Colon (tissue), 2 donors: ENCODE results near the gene PDE8B.

ENCODE experiments used
- FAIRE-seq: peaks from 2 replicates; lab custom pipeline; 2012; peaks lifted over from hg19 to GRCh38; lab: Jason Lieb, UNC
- donor health status: control.
- donor health status: control.

The PDE8B gene

GRCh38 chr5:77192441-77193050, 17.9 kb upstream of the PDE8B start:
- no peak for FAIRE-seq

DNA sequence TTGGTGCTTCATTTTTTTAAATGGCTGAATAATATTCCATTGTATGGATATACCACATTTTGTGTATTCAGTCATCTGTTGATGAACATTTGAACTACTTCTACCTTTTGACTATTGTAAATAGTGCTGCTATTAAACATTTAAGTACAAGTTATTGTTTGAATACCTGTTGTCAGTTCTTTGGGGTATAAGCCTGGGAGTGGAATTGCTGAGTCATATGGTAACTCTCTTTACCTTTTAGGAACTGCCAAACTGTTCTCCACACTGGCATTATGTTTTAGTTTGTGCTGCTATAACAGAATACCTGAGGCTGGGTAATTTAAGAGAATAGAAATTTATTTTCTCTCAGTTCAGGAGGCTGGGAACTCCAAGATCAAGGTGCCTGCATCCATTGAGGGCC, 15.7 kb upstream of the PDE8B start:
- FAIRE-seq: no peak

GRCh38 chr5:77197840-77198554, 12.5 kb upstream of the PDE8B start:
- no peak for FAIRE-seq

DNA sequence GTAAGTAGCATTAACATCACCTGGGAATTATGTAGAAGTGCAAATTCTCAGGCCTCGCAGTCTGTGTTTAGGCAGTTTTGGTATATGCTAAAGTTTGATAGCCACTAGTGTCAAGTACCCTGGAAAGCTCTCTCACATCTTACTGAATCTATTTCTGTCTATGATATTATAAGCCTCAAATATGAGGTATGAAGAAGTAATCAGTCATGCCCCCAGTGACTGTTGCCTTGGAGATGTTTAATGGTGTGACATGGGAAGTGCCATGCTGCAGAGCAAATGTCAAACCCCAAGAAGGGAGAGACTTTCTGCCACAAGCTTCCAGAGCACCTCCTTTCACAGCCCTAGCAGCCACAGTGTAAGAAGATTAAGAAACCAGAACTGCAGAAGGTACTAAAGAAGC, 9.8 kb upstream of the PDE8B start:
- FAIRE-seq: no peak

GRCh38 chr5:77202145-77202544, 8.3 kb upstream of the PDE8B start:
- no peak for FAIRE-seq

- no peak for FAIRE-seq
Observed at GRCh38 chr5:77204967-77205366, 5.5 kb upstream of the PDE8B start.

- no peak for FAIRE-seq
Observed at GRCh38 chr5:77208507-77209163, 1.8 kb upstream of the PDE8B start.

DNA sequence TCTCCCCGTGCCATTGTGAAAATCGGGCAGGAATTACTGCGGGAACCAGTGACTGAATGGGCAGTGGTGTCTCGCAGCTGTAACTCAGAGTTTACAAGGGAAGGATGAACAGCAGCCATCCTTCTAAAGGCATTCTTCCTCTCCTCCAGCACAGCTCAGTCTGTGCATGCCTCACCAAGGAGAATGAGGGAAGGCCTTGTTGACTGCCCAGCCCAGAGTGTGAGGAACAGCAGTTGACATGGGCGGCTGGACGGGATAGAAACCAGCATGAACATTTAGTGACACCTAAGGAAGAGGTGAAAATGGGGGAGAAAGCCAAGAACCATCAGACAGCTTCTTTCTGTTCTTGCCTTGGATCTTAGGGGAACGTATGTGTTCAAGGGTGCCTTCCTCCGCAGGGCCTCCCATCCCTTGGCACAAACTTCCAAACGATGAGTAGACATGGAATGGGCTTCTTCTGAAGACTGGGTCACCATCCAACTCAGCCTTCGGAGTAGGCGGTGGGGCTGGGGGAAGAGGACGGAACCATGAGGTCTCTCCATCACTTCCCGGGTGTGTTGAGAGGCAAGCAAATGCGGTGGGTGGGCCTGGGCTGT, 887 bp upstream of the PDE8B start:
- FAIRE-seq: no peak

GRCh38 chr5:77210964-77211690, 647 bp downstream of the PDE8B start:
- no peak for FAIRE-seq

GRCh38 chr5:77211691-77212047, 1.2 kb downstream of the PDE8B start:
- no peak for FAIRE-seq

- FAIRE-seq: no peak
Observed at GRCh38 chr5:77213601-77214000, 3.1 kb downstream of the PDE8B start.

GRCh38 chr5:77214151-77214550, 3.7 kb downstream of the PDE8B start:
- no peak for FAIRE-seq

- FAIRE-seq: no peak
Observed at GRCh38 chr5:77218263-77218662, 7.8 kb downstream of the PDE8B start.

DNA sequence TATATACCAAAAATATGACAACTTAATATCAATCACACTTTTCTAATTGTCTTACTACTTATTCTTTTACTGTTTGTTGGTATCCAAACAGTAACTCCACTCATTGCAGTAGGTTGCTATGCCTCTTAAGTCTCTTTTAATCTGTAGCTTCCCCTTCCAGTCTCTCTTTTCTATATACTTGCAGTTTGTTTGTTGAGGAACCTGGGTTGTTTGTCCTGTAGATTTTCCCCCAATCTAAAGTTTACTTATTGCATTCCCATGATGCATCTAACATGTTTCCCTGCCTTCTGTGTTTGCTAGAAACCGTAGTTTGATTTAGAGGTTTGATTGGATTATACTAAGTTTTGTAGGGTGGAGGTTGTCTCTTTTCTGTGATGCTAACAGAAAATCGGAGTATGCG, 10.6 kb downstream of the PDE8B start:
- FAIRE-seq: no peak

GRCh38 chr5:77222722-77223121, 12.2 kb downstream of the PDE8B start:
- no peak for FAIRE-seq

DNA sequence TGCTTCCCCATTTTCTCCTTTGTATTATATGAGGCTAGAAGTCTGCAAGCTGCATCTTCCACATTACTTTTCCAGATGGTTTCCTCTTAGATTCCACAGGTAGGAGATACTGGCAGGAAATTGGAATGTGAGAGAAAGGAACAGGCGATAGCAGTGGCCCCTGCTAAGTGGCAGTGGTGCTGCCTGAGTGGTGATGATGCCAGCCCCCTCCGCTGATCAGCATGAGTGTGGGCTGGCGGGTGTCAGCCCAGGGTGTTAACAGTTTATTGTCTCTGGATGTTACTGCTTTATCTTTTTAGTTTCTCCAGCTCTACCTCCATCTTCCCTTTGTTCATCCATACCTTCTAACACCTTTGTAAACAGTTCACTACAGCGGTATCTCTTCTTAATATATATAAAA, 13.2 kb downstream of the PDE8B start:
- FAIRE-seq: no peak

DNA sequence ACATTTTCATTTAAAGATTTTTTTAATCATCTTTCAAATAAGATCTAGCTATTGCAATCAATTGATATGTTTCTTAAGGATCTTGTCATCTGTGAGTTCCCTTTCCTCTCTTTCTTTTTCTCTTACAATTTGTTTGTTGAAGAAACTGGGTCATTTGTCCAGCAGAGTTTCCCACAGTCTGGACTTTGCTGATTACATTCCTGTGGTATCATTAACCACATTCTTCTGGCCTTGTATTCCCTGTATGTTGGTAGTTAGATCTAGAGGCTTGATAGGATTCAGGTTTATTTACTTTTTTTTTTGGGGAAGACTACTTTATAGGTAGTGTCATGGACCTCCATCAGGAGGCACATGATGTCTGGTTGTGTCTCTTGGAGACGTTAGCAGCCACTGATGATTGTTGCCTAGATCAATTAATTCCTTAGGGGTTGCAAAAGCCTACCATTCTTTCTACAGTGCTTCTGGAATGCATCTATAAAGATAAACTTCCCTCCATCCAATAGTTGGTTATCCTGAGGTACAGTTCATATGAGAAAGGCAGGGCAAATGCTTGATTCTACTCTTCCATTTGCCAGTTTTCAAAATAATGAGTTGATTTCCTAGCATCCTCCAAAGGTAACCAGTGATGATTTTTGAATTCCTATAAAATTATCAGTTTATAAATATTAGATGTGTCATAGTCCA, 14.3 kb downstream of the PDE8B start:
- no peak for FAIRE-seq

- no peak for FAIRE-seq
Observed at GRCh38 chr5:77225531-77225930, 15.1 kb downstream of the PDE8B start.

GRCh38 chr5:77229887-77230286, 19.4 kb downstream of the PDE8B start:
- FAIRE-seq: no peak

- FAIRE-seq: no peak
Observed at GRCh38 chr5:77230727-77231470, 20.4 kb downstream of the PDE8B start.

GRCh38 chr5:77231471-77232138, 21.1 kb downstream of the PDE8B start:
- no peak for FAIRE-seq
